NOMO-1 treated with dmso at 0.1 percent for 144 hours (cell line): ENCODE measurements around the gene MSL3B.

ENCODE experiments used
- DNase-seq: peaks from one replicate; lab custom pipeline; 2025; ENCODE audit not compliant: unreplicated experiment; lab: John Stamatoyannopoulos, UW

The MSL3B gene

DNA sequence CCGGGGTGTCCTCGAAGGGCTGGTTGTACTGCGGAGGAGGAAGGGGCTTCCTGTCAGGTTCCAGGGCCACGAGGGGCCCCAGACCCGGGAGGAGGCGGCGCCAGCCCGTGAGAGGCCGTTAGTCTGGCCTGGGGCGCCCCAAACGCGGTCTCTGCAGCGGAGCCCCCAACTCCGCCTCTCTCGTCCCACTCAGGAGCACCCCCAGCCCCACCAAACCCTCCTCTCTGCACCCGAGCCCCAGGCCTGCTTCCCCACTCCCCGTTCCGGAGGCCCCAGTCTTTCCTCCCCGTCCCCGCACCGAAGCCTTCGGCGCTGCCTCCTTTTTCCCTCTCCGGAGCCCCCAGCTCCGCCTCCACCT lies 14.3 kb downstream of the MSL3B start:
- no peak for DNase-seq

DNA sequence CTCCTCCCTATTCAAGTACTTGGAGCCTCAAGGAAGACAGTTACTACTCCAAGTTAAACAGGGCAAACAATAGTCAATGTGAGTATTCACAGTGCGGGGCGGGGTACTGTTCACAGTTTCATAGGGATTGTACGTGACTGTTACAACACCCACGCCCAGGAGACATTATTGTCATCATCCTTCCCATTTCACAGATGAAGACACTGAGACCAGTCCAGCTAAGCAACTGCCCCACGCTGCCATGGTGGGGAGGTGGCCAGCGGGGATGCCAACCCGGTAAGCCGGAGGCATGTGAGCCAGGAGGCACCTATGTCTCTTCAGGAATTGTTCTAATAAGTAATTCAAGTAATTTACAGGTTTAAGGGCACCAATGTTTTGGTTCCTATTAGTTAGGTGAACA lies 14.8 kb downstream of the MSL3B start:
- DNase-seq: no peak

DNA sequence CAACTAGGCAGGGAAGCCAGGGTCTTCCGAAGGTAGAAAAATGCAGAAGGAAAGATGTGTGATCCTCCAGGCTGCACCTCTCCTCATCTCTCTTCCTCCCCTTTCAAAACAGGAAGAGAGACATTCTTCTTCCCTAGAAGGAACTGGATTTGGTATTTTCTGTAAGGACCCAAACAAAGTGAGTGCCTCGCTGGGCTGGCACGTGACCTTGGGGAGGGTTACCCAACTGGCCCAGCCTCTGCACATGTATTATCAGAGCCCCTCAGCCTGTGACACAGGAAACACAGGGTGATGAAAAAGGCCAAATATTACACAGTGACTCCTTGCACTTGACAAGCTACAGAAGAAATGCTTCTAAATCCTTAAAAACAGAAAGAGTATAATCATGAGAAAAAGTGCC lies 16.1 kb downstream of the MSL3B start:
- no peak for DNase-seq

DNA sequence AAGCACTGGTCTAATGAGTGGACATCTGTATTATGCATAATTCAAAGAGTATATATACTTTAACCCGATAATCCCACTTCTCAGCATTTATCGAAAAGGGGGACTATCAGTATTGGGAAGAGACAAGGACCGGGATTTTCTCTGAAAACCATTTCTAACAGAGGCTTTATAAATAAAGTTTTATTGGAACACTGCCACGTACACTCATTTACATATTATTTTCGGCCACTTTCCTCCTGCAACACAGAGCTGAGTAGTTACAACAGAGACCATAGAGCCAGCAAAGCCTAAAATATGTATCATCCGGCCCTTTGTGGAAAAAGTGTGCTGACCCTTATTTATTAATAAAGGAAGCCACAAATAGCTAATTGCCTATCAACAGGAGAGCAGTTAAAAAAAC lies 17.0 kb downstream of the MSL3B start:
- DNase-seq: no peak

DNA sequence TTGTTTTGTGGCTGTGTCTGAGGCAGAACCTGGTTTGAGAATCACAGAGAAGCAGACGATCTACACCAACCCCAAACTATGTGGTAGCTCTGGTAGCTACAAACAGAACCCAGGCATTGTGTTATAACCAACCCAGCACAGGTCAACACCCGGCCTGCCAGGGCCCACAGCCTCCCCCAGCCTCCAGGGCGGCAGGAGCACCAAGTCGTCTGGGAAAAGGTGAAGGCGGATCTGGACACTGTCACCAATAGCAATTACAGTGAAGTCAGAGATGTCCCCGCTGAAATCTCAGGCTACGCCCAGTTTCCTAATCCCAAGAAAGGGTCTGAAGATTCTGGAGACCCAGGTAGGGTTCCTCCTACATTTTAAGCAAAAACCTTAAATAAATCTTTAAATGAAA lies 17.4 kb downstream of the MSL3B start:
- DNase-seq: no peak

DNA sequence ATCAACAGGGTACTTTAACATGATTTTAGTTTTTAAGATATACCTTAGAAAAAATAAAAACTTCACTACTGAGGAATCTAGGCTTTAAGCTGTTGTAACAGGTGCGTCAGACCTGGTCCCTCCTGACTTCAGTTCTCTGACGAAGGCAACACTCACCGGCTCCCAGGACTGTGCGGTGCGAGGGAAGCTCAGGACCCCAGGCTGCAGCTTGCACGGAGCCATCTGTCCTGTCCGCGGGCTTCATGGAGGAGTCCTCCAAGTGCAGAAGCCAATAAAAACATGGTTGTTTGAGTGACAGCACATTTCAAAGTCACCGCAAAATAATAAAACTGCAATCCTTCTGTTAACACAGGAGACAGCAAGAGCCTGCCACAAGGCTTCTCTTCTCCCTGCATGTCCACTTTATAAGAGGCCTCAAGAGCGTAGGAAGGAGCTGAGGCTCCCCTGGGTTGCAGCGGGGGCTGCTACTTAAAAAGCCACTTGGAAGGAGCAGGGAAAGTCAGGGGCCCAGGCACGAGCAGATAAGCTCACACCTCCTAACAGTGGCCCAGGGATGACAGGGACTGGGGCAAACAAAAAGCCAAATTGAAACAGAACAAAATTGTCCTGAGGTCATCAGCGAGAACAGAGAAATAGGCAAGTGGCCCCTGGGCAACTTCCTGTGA lies 18.4 kb downstream of the MSL3B start:
- DNase-seq: no peak

DNA sequence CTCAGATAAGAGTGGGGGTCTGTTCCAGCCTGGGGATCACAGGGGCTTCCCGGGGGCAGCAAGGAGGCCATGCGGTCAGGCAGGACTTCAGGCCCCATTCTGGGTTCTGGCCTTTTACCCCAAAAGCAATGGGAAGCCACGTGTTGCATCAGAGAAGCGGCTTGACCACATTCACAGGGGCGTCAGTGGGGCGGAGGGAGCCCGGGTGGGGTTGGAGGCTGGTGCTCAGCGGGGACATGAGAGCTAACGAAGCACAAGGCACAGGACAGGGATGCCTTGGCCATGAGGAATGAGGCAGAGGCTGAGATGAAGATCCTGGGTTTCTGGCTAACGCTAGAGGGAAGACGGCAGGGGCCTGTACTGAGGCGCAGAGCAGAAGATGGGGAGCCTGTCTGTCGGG lies 19.9 kb downstream of the MSL3B start:
- DNase-seq: no peak

DNA sequence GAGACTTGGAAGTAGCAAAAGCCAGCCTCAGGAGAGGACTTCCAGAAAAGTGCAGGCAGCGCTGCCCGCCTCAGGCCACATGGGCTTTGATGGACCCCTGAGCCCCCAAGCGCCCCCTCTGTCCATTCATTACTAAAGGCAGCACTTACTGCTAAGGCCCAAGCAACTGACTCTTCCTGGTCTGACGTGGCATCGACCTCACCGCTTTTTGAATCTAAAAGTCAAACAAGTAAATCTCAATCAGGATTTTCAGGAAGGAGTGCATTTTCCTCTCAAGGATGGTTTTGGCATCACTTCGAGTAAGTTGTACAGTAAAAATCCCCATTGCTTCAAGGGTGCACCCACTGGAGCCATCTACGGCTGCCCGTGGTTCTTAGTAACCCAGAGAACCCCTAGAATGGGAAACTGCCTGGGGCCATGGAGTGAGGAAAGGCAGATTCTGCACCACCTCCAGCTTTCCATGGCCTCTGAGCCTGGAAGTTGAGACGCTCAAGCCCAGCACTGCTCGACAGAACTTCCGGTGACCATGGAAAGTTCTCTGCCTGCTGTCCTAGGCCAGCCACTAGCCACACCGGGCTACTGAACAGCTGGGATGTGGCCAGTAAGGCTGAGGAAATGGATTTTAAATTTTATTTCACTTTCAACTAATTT lies 20.8 kb downstream of the MSL3B start:
- DNase-seq: no peak

DNA sequence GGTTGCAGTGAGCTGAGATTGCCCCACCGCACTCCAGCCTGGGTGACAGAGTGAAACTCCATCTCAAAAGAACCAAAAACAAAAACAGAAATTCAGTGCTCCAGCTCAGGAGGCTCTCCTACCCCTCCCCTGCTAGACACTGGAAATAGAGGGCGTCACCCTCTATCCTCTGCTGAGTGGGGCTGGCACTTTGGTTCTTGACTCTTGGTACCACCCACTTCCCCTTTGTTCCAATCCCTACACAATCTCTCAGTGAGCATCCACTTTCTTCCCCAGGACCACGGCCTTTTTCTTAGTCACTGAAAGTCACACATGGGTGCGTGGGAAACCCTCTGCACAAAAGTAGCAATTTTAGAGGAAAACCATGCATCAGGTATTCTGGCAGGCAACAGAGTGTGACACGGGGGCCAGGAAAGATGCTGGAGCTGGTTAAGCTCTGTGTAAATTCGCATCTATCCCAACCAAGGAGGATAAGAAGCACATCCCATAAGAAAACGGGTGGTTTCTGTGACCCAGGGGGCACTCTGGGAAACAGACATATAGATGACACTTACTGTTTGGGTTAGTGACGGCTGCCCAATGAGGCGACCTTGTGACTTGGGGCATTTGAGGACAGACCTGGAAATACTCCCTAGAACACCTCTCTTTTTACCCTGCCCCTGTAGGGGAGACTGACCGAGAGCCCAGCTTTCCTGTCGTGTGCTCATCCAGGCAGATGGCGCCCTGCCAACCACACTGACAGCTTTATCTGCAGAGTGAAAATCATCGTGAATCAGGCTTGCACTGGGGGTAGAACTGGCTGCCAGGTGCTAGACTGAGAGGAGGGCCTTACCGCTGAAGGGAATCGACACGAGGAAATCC lies 21.6 kb downstream of the MSL3B start:
- DNase-seq: no peak

DNA sequence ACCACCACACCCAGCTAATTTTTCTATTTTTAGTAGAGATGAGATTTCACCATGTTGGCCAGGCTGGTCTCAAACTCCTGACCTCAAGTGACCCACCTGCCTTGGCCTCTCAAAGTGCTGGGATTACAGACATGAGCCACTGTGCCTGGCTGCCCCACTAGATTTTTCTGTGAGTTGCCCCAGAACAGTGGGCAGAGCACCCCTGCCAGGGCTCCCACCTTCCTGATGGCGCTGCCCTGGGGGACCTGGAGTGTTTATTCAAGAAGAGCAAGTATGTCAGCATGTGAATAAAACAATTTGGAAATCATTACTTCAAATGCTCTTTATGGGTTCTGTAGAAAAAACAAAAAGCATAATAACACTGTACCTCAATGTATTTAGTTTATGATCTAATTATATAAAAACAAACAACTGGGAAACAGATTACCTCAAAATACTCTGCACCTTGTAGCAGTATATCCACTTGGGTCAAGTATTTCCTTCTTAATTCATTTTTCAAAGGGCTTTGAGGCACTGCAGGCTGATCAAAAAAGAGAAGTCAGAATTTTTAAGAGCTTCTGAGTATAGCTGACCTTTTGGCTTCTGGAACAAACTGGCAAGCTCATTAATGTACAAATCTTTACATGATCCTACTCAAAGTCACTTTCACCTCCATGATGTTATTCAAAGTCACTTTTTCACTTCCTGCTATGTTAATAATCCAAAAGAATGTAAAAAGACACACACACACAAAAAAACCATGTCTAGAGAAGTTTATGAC lies 22.7 kb downstream of the MSL3B start:
- DNase-seq: no peak

DNA sequence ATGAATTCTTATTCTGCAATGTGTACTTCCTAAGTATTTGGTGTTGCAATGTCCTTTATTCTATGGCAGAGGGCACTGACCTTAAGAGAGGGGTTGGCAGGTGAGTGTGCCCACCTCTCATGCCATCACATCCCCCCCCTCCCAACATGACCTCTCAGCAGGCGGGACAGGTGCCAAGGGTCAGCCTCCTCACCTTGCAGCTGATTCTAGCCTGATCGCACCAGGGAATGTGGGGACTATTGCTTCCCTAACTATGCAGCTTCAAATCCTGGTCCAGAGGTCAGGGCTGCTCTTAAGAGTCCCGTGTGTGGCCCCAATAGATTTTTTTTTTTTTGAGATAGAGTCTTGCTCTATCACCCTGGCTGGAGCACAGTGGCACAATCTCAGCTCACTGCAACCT lies 23.4 kb downstream of the MSL3B start:
- no peak for DNase-seq

DNA sequence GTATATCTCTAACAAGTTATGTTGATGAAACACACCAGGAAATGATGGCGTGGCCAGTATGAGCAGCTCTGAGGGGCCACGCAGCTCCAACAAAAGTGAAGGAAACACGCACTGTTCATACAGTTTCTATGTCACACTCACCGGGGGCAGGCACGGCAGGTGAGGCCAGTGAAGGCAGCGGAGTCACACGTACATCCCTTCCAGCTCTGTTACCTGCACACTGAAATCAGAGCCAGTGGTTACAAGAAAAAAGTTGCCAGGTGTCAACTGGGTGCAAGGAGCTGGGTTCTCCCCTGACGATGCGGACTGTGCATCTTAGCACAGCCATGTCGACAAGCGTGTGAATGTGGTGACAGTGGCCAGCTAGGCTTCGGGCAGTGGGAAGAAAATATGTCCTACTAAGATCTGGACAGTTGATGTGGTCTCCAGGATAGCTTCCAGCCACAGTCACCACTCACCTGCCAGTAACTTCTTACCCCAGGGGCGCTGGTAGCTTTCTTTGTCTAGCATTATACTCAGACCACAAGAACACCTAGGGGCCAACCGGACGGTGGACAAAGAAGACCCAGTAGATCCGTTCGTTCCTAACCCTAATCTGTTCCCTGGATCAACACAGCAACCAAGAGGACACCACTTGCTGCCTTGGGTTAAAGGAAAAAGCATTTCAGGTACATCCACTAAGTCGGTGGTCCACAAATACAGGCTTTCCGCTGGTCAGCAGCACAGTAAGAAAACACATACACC lies 23.9 kb downstream of the MSL3B start:
- no peak for DNase-seq

DNA sequence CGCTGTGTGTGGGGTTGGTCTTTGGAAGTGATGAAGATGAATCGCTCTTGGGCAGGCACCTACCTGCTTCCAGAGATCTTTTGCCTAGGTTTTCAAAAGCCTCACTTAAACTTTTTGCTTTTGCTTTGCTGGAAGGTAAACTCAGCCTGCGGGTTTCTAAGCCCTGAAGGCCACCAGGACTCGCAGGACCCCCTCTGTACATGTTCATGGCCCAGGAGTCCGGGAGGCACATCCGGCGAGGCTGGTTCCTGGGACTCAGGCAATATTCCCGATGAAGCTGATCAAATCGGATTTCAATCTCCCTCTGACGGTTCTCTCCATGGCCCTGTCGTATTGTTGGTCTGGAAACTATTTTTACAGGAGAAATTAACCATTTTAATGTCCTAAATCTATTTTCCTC lies 27.0 kb downstream of the MSL3B start:
- no peak for DNase-seq

DNA sequence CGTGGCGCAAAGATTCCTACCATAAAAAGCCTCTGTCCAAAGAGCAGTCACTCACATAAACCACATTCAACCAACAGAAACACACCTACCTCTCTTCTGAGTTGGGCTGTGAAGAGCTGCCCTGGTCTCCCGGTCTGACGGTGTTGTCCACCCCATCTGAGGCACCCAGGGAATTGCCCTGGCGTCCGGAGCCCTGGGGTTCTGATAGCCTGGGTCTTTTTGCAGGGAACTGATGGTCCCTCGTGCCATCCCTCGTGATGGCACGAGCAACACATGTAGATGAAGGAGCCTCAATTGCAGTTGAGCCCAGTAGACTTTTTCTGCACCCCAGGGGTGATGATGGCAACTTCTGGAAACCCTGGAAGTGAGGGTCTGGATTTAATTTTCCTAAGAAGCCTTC lies 27.7 kb downstream of the MSL3B start:
- no peak for DNase-seq

DNA sequence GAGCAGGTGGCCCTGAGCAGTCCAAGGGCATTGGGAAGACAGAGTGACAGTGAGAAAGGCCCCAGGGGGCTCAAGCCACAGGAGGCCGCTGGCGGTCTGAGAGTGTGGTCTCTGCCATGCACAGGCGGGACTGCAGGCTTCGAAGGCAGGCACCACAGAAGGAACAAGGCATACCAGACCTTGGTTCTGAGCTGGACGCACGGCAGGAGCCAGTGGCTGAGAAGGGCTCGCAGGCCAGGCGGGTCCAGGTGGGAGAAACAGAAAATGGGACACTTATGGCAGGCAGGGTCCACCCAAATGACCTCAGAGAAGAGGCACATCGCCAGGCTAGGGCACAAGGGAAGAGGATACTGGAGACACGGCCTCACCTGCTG lies 28.8 kb downstream of the MSL3B start:
- no peak for DNase-seq

DNA sequence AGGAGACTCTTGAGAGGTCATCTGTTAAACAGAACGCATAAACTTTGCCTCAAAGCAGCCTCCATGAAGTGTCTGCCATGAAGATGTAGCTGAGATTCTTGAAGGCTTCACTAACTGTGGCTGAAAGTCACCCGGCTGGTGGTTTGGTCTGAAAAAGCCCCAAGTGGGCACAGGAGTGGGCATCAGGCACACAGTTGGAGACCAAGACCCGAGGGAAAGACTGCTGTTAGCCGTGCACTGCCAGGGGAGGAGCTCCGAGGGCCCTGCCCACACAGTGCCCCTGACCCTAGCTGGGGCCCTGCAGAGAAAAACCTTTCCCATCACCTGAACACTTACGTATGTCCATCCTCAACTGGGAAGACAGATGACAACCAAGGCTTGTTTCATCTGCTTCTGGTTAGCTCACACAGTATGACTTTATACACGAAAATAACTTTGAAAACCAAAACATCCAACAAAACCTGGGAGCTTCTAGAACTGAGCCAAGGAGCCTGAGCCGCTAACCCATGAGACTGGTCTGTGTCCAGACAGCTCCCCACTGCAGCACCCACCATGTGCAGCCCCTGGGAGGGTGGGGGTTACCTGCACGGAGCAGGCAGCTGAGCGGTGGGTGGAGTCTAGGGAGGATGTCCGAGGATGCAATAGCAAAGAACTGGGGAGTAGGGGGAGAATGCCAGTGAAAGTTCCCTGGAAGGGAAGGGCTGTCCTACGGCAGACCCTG lies 29.3 kb downstream of the MSL3B start:
- no peak for DNase-seq

DNA sequence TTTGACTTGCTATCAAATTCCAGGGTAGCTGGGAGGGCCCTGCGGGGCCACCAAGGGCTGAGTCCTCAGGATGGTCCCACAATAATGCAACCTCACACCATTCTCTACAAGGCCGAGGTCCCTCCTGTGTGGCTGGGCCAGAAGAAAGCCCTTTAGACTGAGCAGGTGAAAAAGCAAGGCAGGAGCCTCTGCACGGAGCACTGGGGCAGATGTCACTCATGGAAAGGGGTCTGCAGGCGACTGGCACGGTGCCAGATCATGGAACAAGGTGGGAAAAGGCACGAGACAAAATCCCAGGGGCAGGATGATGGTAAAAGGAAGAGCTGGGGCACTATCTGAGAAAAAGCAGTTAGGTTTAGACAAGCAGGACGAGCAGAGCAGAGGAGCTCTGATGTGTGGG lies 29.9 kb downstream of the MSL3B start:
- DNase-seq: no peak

DNA sequence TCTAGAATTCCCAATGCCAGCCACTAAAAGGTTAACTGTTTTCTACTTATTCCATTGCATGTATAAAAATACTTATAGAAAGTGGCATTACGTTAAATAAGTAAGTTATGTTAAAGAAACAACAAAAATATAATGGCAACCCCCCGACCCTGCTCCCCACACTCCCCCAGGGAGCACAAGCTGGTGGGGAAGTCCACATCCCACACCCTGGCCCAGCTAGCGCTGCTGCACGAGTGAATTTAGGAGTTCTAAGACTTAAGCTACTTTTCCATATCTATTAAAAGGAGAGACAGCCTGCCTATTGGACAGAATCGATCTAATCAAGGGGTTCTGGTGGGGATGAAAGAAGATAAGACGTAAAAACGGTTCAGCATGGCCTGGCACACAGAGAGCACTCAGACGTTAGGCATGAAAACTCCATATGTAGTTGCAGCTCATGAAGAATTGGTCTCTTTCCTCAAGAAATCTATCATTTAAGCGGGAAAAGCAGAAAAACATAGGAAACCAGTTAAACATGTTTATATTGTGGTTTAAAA lies 30.4 kb downstream of the MSL3B start:
- DNase-seq: no peak

DNA sequence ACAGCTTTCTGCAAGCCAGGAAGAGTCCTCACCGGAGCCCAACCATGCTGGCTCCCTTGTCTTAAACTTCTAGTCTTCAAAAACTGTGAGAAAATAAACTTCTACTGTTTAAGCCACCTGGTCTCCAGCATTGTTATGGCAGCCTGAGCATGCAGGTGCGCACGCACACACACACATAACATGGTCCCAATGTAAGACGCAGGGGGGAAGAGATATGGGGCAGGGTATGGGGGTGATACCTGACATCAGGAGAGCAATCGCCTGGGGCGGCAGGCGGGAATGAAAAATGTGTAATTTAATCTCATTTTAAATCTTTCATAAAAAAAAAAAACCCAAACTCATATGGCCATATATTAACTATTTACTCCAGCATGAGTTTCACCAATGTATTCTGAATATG lies 31.8 kb downstream of the MSL3B start:
- no peak for DNase-seq
